SK-N-SH treated with all-trans-retinoic acid at 6 μM for 48 hours (cell line): ENCODE data around the gene E2F6.

Source experiments
- SNAI2 ChIP-seq: fragments of 250-450 bp; sonication (Bioruptor Pico); IDR thresholded peaks from 2 replicates; pipeline ENCODE4 v1.5.0; 2020; ENCODE audit warnings: mild to moderate bottlenecking, moderate library complexity
- ZFP3 ChIP-seq: fragments of 250-450 bp; sonication (Bioruptor Pico); IDR thresholded peaks from 2 replicates; pipeline ENCODE4 v1.5.0; 2020; ENCODE audit warnings: mild to moderate bottlenecking, moderate library complexity
- ZFP30 ChIP-seq: fragments of 450-650 bp; formaldehyde crosslinking; IDR thresholded peaks from 2 replicates; pipeline ENCODE4 v1.5.0; 2022; ENCODE audit warnings: mild to moderate bottlenecking, moderate library complexity
- ZNF565 ChIP-seq: fragments of 450-650 bp; formaldehyde crosslinking; conservative IDR thresholded peaks from 2 replicates; pipeline ENCODE4 v1.5.0; 2020; ENCODE audit warnings: low read depth, mild to moderate bottlenecking, moderate library complexity
- ZNF70 ChIP-seq: fragments of 450-650 bp; formaldehyde crosslinking; IDR thresholded peaks from 2 replicates; pipeline ENCODE4 v1.5.0; 2020; ENCODE audit warnings: mild to moderate bottlenecking, moderate library complexity
- TF ChIP-seq, protein P1 (sequence below): fragments of 250-450 bp; sonication (Bioruptor Pico); IDR thresholded peaks from 2 replicates; pipeline ENCODE4 v1.5.1; 2021; ENCODE audit warnings: mild to moderate bottlenecking, moderate library complexity
- TF ChIP-seq, protein P2 (sequence below): fragments of 250-450 bp; sonication (Bioruptor Pico); IDR thresholded peaks from 2 replicates; pipeline ENCODE4 v1.5.0; 2020; ENCODE audit warnings: mild to moderate bottlenecking, moderate library complexity

DNA sequence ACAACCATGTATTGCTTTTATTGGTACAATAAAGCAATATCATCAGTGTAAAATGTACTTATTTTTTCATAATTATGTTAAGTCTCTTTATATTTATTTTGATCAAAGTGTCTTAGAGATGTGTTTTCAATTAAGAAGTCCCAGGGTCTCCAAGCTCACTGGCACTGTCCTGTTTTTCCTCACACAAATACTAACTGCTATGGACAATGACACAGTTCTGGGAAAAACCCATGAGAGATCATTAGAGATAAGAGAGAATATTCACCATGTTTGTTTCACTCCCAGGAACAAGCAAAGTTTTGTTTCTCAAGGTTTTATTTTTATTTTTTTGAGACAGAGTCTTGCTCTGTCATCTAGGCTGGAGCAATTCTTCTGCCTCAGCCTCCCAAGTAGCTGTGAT is 38.7 kb downstream of the E2F6 start:
- TF ChIP-seq SNAI2 (CRISPR knock-in tag) (no peak), ZFP3 (no peak), ZNF565 (CRISPR knock-in tag) (no peak), ZNF70 (no peak), ZFP30 (no peak)
- TF ChIP-seq, protein P1, sequence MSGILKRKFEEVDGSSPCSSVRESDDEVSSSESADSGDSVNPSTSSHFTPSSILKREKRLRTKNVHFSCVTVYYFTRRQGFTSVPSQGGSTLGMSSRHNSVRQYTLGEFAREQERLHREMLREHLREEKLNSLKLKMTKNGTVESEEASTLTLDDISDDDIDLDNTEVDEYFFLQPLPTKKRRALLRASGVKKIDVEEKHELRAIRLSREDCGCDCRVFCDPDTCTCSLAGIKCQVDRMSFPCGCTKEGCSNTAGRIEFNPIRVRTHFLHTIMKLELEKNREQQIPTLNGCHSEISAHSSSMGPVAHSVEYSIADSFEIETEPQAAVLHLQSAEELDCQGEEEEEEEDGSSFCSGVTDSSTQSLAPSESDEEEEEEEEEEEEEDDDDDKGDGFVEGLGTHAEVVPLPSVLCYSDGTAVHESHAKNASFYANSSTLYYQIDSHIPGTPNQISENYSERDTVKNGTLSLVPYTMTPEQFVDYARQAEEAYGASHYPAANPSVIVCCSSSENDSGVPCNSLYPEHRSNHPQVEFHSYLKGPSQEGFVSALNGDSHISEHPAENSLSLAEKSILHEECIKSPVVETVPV (CRISPR knock-in tag): no peak
- TF ChIP-seq, protein P2, sequence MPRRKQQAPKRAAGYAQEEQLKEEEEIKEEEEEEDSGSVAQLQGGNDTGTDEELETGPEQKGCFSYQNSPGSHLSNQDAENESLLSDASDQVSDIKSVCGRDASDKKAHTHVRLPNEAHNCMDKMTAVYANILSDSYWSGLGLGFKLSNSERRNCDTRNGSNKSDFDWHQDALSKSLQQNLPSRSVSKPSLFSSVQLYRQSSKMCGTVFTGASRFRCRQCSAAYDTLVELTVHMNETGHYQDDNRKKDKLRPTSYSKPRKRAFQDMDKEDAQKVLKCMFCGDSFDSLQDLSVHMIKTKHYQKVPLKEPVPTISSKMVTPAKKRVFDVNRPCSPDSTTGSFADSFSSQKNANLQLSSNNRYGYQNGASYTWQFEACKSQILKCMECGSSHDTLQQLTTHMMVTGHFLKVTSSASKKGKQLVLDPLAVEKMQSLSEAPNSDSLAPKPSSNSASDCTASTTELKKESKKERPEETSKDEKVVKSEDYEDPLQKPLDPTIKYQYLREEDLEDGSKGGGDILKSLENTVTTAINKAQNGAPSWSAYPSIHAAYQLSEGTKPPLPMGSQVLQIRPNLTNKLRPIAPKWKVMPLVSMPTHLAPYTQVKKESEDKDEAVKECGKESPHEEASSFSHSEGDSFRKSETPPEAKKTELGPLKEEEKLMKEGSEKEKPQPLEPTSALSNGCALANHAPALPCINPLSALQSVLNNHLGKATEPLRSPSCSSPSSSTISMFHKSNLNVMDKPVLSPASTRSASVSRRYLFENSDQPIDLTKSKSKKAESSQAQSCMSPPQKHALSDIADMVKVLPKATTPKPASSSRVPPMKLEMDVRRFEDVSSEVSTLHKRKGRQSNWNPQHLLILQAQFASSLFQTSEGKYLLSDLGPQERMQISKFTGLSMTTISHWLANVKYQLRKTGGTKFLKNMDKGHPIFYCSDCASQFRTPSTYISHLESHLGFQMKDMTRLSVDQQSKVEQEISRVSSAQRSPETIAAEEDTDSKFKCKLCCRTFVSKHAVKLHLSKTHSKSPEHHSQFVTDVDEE: no peak
